ENCODE results near the gene AKT3. TPM values are rescaled to one million over a fixed set of nuclear protein-coding genes. Genes with fewer than 3 reads are reported as not detected.

The AKT3 gene
- total and polyA plus RNA-seq, 2 experiments from 2014 or later = 3.5 to 13.0 TPM

DNA sequence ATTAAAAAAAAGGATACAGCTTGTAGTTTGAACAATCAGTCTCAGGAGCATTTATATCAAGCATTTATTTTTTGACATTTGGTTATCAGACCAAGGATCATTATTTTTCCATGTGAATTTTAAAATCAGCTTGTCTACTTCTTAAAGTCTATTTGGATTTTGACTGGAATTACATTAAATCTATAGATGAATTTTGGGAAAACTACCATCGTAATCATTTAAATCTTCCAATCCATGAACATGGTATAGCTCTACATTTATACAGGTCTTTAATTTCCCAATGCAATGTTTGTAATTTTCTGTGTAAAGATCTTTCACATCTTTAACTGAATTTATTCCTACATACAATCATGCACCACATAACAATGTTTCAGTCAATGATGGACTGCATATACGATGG, 203.2 kb downstream of the AKT3 start:
- Histone ChIP-seq H3K4me1 (ENCODE audit: insufficient read depth) (no peaks in the 10 kb centered on the region), H3K27ac (no peak overlapping the region), H3K4me3 (no peak overlapping the region), H3K9me3 (ENCODE audit: low read depth) (no peaks in the 10 kb centered on the region), H3K4me2 (no peak overlapping the region), H3K27me3 (no peaks in the 10 kb centered on the region), H4K20me1 (ENCODE audit: insufficient read depth, poor library complexity, severe bottlenecking) (no peaks in the 10 kb centered on the region), H3K36me3 (replicated peaks; ENCODE audit: insufficient read depth, low read depth) (no peaks in the 10 kb centered on the region), H3K9me2 (replicated peaks; ENCODE audit: insufficient read depth) (no peaks in the 10 kb centered on the region), H2AFZ (no peak overlapping the region), H3K79me2 (no peaks in the 10 kb centered on the region)
- 98% methylated on average over 2 of the region's 2 CpGs for WGBS (ENCODE audit: low lambda C conversion rate, missing lambda C conversion rate)
- no peak for DNase-seq (ENCODE audit: low spot score)
- TF ChIP-seq EZH2 (IDR thresholded peaks at IDR 0.05; ENCODE audit: borderline replicate concordance) = no peak
- TF ChIP-seq EZH2phosphoT487 (IDR thresholded peaks at IDR 0.05; ENCODE audit: low read depth, severe bottlenecking, unreplicated experiment) = no peak
- TF ChIP-seq, protein P1, sequence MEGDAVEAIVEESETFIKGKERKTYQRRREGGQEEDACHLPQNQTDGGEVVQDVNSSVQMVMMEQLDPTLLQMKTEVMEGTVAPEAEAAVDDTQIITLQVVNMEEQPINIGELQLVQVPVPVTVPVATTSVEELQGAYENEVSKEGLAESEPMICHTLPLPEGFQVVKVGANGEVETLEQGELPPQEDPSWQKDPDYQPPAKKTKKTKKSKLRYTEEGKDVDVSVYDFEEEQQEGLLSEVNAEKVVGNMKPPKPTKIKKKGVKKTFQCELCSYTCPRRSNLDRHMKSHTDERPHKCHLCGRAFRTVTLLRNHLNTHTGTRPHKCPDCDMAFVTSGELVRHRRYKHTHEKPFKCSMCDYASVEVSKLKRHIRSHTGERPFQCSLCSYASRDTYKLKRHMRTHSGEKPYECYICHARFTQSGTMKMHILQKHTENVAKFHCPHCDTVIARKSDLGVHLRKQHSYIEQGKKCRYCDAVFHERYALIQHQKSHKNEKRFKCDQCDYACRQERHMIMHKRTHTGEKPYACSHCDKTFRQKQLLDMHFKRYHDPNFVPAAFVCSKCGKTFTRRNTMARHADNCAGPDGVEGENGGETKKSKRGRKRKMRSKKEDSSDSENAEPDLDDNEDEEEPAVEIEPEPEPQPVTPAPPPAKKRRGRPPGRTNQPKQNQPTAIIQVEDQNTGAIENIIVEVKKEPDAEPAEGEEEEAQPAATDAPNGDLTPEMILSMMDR (IDR thresholded peaks at IDR 0.05; ENCODE audit: poor library complexity) = no peak

DNA sequence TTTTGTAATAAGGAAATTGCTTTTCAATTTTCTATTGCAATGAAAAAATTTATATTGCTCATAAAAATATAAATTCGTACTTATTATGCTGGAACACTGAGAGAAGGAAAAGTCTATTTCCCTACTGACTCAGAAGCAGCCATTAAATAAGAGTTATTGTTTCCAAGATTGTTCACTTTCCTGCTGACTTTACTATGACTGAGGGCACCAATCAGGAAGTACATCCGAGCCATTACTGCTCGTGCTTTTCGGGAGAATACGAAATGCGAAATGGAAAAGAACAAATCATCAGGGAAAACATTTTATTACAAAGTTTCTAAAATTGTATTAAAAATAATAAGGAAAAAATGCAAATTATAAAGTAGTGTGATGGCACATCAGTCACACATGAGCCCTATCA, 204.8 kb downstream of the AKT3 start:
- no peaks in the 10 kb centered on the region for H4K20me1 ChIP-seq (ENCODE audit: insufficient read depth, poor library complexity, severe bottlenecking)
- no peaks in the 10 kb centered on the region for H3K79me2 ChIP-seq
- H3K27ac ChIP-seq = no peak overlapping the region
- no peak overlapping the region for H3K4me3 ChIP-seq
- no peaks in the 10 kb centered on the region for H3K27me3 ChIP-seq
- H2AFZ ChIP-seq = no peak overlapping the region
- no peaks in the 10 kb centered on the region for H3K36me3 ChIP-seq (replicated peaks; ENCODE audit: insufficient read depth, low read depth)
- no peaks in the 10 kb centered on the region for H3K4me1 ChIP-seq (ENCODE audit: insufficient read depth)
- no peaks in the 10 kb centered on the region for H3K9me2 ChIP-seq (replicated peaks; ENCODE audit: insufficient read depth)
- TF ChIP-seq, protein P1 (IDR thresholded peaks at IDR 0.05; ENCODE audit: poor library complexity) = no peak
- TF ChIP-seq EZH2phosphoT487 (IDR thresholded peaks at IDR 0.05; ENCODE audit: low read depth, severe bottlenecking, unreplicated experiment) = no peak
- TF ChIP-seq EZH2 (IDR thresholded peaks at IDR 0.05; ENCODE audit: borderline replicate concordance) = no peak
- no peaks in the 10 kb centered on the region for H3K9me3 ChIP-seq (ENCODE audit: low read depth)
- WGBS (ENCODE audit: low lambda C conversion rate, missing lambda C conversion rate) = 95% methylated on average over 6 of the region's 6 CpGs
- no peak overlapping the region for H3K4me2 ChIP-seq
- no peak for DNase-seq (ENCODE audit: low spot score)

DNA sequence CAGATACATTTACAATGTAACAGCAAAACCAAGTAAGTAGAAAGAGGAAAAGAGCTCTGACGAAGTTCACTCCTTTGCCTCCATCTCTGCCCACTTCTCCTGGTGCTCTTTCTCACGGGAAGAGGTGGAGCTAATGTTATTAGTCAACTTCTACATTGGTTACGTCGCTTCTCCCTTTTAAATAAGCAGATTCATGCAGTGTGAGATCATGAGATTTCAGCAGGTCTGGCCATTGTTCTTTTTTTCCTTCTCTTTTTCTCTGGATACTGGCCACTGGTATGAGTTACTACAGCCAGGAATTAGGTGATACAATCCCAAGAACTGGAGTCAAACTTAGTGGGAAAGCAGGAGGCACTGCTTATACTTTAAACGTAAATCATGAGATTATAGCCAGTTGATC, 207.1 kb downstream of the AKT3 start:
- no peaks in the 10 kb centered on the region for H3K4me1 ChIP-seq (ENCODE audit: insufficient read depth)
- no peaks in the 10 kb centered on the region for H3K79me2 ChIP-seq
- 81% methylated on average over 5 of the region's 5 CpGs for WGBS (ENCODE audit: low lambda C conversion rate, missing lambda C conversion rate)
- H4K20me1 ChIP-seq (ENCODE audit: insufficient read depth, poor library complexity, severe bottlenecking) = no peaks in the 10 kb centered on the region
- no peak overlapping the region for H3K4me2 ChIP-seq
- H3K36me3 ChIP-seq (replicated peaks; ENCODE audit: insufficient read depth, low read depth) = no peaks in the 10 kb centered on the region
- no peaks in the 10 kb centered on the region for H3K9me3 ChIP-seq (ENCODE audit: low read depth)
- no peak overlapping the region for H3K4me3 ChIP-seq
- no peak overlapping the region for H3K27ac ChIP-seq
- DNase-seq (ENCODE audit: low spot score) = no peak
- no peaks in the 10 kb centered on the region for H3K27me3 ChIP-seq
- no peaks in the 10 kb centered on the region for H3K9me2 ChIP-seq (replicated peaks; ENCODE audit: insufficient read depth)
- H2AFZ ChIP-seq = no peak overlapping the region
- TF ChIP-seq EZH2 (IDR thresholded peaks at IDR 0.05; ENCODE audit: borderline replicate concordance) (no peak), EZH2phosphoT487 (IDR thresholded peaks at IDR 0.05; ENCODE audit: low read depth, severe bottlenecking, unreplicated experiment) (no peak)
- TF ChIP-seq, protein P1 (IDR thresholded peaks at IDR 0.05; ENCODE audit: poor library complexity) = no peak
